T follicular helper cell (primary cell): Measurements from ENCODE around the gene LPA.

Source experiments
- DNase-seq: peaks from one replicate; pipeline ENCODE4 v3.0.0-alpha.2; 2020; ENCODE audit warnings: low read depth

The LPA gene

DNA sequence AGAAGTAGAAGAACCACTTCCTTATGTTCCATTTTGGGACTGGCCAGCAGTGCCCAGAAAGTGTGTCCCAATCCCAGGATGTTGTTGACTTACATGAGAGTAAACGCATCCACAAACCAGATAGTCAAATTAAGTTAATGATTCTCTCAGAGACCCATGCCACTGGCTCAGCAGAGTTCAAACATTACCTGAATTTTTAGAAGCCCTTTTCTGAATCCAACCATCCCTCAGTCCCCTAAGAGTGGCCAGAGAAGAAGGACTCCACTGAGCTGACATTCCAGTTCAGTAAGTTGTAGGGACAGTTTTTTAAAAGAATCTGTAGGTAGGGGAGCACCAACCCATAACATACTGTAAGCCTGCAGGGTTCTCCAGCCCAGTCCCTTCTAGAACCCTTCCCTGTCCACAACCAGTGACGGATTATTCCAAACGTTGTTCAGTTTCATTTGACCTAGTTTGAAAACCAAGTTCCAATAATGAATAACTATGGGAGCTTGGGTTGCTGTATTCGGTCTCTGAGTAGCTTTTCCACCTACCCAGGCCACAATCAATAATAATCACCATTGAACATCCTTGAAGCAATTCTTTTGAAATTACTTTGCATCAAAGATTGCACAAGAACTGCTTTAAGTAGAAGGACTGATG lies 153.0 kb downstream of the LPA start:
- no peak for DNase-seq

DNA sequence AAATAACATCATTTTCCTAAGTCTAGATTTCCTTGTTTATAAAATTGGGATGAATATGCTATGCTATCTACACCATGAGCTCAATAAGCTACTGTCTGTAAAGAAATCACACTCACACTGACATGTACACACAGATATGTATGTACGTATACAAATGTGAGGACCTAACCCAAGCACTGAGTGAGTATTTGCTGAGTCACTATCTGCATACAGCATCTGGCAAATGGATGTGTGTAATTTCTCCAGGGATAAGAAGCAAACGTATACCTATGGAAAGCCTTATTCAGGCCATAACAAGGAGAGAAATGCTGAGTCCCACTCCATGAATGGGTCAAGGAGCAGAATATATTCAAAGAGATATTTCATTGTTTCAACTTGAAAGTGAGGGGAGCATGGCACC lies 153.9 kb downstream of the LPA start:
- DNase-seq: no peak

DNA sequence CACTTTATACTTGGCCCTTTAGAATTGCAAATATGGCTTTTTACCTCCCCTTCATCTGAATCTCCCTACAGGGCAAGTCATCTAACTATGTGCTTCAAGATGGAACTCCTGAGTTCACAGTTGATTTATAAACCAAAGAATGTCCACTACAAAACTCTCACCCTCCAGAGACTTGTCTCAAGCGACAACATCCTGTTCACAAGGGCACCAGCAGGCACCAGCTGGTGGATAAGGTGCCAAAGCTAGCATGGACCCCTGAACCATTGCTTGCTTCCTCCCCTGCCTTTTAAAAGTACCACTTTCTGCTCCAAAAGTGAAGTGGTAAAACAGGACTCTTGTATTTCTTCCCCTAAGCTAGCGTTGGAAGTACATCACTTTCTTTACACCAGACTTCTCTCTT lies 154.5 kb downstream of the LPA start:
- DNase-seq: no peak

GRCh38 chr6:160508599-160508998 lies 155.5 kb downstream of the LPA start:
- no peak for DNase-seq

GRCh38 chr6:160507420-160507819 lies 156.7 kb downstream of the LPA start:
- DNase-seq: no peak

GRCh38 chr6:160505970-160506369 lies 158.1 kb downstream of the LPA start:
- DNase-seq: no peak

GRCh38 chr6:160500639-160501038 lies 163.4 kb downstream of the LPA start:
- DNase-seq: no peak

DNA sequence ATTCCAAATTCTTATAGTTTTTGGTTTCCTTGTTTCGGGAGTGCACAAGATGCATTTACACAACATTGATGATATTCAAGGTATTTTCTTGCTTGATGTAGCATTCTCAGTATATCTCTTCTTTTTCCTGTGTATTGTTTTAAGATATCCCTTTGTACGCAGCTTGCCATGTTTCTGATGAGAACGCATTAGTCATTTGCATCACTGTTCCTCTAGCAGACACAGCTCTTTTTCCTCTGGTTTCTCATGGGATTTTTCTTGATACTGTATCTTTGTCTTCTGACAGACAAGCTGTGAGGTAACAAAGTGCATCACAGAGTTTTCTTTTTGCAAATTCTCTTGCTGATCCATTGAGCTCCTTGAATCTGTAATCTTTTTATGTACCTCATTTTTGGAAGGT lies 169.5 kb downstream of the LPA start:
- no peak for DNase-seq

DNA sequence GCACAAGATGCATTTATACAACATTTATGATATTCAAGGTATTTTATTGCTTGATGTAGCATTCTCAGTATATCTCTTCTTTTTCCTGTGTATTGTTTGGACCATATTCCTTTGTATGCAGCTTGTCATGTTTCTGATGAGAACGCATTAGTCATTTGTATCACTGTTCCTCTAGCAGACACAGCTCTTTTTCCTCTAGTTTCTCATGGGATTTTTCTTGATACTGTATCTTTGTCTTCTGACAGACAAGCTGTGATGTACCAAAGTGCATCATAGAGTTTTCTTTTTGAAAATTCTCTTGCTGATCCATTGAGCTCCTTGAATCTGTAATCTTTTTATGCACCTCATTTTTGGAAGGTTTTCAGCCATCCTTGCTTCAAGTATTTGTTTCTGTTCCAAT lies 175.0 kb downstream of the LPA start:
- DNase-seq: no peak

DNA sequence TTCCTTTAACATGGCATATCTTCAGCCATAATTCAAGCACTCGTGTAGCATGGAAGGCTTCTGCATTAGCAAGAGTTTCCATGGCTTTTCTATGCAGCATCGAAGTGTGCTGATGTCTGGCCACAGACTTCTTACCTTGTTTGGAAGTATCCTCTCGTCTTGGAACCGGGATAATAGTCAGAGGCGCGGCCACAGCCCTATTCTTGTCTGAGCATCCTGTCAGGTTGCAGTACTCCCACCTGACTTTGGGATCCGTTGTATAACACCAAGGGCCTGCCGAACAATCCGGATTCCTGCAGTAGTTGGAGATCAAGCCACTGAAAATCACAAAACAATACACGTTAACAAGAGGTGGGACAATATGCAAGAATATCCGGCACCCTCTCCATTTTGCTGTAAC lies 177.0 kb downstream of the LPA start:
- no peak for DNase-seq
